T-helper 22 cell (primary cell): ENCODE results near the gene ABCC4.

Experiments
- DNase-seq: peaks from one replicate; pipeline ENCODE4 v3.0.0-alpha.2; 2020; ENCODE audit warnings: low read depth

ABCC4 gene

GRCh38 chr13:95258098-95258497 is 43.2 kb downstream of the ABCC4 start:
- no peak for DNase-seq

DNA sequence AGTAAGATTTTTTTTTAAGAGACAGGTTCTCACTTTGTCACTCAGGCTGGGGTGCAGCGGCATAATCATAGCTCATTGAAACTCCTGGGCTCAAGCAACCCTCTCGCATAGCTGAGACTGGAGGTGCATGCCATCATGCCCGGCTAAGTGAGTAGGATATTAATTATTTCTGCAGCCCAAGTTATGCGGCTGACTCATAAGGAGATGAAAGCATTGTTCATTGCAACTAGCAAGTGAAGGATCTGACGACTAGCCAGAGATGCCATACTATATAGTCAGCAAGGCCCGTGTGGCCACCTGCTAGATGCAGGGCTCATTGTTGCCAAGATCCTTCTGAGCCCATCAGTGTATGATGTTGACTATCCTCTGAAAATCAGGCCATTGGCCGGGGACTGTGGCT is 45.2 kb downstream of the ABCC4 start:
- DNase-seq, result no peak

GRCh38 chr13:95255072-95255732 is 46.0 kb downstream of the ABCC4 start:
- DNase-seq, result no peak

- DNase-seq, result no peak
Measured at GRCh38 chr13:95254339-95254738, 46.9 kb downstream of the ABCC4 start.

DNA sequence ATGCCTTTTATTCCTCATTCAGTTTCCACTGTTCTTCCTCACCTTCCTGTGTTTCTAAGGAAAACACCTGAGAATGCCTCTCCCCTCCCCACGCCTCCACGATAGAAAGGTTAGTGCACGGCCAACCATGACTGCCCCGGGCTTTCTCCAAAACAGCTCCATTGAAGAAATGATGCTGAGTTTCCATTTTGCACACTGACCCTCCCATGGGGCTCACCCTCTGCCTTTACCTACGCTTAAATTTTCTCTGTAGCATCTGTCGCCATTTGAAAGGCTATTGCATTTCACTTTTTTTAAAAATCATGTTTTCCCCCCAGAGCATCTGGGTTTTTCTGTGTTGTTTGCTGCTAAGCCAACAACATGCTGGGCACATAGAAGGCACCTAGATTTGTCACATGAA is 48.2 kb downstream of the ABCC4 start:
- no peak for DNase-seq

DNA sequence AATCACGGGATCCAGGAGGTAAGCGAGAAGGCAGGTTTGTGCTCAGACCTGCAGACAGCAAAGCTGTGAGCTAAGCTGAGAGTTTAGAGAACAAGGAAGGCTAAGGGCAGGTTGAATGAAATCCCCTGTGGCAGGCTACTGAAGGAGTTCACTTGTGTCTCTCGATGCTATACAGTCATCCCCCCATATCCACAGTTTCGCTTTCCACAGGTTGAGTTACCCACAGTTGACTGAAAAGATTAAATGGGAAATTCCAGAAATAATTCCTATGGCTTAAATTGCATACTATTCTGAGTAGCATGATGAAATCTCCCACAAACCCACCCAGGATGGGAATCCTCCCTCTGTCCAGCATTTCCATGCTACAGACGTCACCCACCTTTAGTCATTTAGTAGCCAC is 49.6 kb downstream of the ABCC4 start:
- DNase-seq, result no peak

- no peak for DNase-seq
Measured at GRCh38 chr13:95250961-95251360, 50.3 kb downstream of the ABCC4 start.

DNA sequence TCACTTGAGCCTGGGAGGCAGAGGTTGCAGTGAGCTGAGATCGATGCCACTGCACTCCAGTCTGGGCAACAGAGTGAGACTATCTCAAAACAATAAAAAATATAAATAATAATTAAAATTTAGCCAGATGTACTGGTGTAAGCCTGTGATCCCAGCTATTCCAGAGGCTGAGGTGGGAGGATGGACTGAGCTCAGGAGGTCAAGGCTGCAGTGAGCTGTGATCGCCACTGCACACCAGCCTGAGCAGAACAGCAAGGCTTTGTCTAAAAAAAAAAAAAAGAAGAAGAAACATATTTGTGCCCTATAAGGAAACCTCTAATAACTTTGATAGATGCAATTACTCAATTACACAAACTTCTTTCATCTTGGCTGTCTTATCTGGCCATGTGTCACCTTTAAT is 52.3 kb downstream of the ABCC4 start:
- no peak for DNase-seq

- DNase-seq, result no peak
Measured at GRCh38 chr13:95247852-95248251, 53.4 kb downstream of the ABCC4 start.

- no peak for DNase-seq
Measured at GRCh38 chr13:95247171-95247570, 54.1 kb downstream of the ABCC4 start.

GRCh38 chr13:95246292-95247082 is 54.8 kb downstream of the ABCC4 start:
- DNase-seq, result no peak

GRCh38 chr13:95245071-95245470 is 56.2 kb downstream of the ABCC4 start:
- no peak for DNase-seq

DNA sequence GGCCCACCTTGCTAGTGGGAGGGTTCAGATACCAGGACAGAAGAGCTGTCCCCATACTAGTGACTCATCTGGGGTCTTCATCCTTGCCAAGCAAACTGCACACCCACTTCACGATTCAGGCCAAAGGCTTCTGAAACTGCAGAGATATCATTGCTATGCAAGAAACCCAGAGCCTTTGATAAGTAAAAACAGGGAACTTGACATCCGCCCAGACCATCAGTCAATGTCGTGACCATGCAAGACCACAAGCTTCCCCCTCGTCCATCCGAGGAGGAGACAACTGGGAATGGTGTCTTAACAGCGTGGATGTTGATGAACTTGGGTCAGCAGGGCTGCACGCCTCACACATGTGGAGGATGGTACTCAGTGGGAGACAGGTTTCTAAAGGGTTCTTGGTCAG is 58.0 kb downstream of the ABCC4 start:
- DNase-seq, result no peak

DNA sequence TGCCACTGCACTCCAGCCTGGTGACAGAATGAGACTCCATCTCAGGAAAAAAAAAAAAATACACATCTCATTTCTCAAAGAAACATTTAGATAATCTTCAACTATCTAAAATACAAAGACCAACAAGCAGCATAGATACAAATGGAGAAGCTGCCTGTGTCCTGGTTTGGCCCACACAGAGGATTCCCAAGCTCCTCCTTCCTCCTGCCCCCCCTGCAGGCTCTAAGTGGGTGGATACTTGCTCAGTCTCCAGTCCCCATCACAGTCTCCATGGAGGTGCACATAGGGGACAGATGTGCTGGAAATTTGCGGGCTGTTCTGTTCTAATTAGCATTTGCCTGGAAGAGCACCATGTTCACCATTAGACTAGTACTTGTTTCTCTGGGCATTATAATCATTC is 59.9 kb downstream of the ABCC4 start:
- no peak for DNase-seq

GRCh38 chr13:95239283-95239682 is 62.0 kb downstream of the ABCC4 start:
- DNase-seq, result no peak

GRCh38 chr13:95237310-95237870 is 63.9 kb downstream of the ABCC4 start:
- no peak for DNase-seq

GRCh38 chr13:95236774-95237173 is 64.5 kb downstream of the ABCC4 start:
- DNase-seq, result no peak

- no peak for DNase-seq
Measured at GRCh38 chr13:95235974-95236373, 65.3 kb downstream of the ABCC4 start.

DNA sequence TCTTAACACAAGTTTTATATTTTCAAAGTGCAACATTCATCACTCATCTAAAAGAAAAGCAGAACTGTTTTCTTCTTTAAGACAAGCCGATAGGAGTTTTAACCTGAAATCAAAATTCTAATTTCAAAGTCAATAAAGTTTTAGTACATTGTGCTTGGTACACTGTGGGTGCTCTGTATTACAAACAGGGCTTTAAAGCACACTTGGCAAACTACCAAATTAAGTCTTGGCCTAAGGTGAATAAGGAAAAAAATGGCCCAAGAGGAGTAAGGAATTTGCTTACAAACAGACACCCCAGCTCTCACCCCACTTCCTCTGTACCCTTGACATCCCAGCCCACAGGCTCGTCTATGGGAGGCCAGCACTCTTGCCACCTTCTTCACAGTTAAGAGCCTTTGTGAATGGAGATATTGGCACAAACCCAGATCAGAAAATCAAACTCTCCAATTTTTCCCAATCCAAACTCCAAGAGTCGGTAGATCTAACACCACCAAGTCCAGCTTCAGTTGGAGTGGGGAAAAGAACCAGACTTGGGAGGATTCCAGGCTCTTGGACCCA is 66.0 kb downstream of the ABCC4 start:
- DNase-seq, result no peak

- DNase-seq, result no peak
Measured at GRCh38 chr13:95234242-95234641, 67.0 kb downstream of the ABCC4 start.

- no peak for DNase-seq
Measured at GRCh38 chr13:95233026-95233635, 68.1 kb downstream of the ABCC4 start.

GRCh38 chr13:95231393-95231792 is 69.9 kb downstream of the ABCC4 start:
- no peak for DNase-seq

DNA sequence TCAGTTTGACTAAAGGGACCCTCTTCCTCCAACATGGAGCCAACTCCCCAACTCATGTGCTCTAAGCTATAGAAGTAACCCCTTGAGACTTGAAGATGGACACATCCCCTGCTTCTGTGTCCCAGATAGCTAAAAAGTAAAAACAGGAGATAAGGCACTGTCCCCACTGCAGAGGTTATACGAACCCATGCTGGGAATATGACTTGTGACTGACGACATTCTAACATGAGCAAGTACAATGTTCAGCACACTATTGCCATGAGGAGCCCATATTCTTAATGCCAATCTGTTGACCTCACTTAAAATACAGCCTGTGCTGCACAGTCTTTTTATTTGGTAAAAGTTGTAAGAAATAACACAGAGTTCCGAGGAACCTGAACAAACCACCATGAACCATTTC is 71.4 kb downstream of the ABCC4 start:
- no peak for DNase-seq
